Ureter (tissue), 1 donor: ENCODE measurements around the gene SLC2A2. TPM values are rescaled to one million over a fixed set of nuclear protein-coding genes. Genes with fewer than 3 reads are reported as not detected.

Source experiments
- DNase-seq: peaks from one replicate; pipeline ENCODE4 v3.0.0-alpha.2; 2020; ENCODE audit warnings: low spot score
- total RNA-seq: library from RNA; stranded (reverse); gene quantifications from one replicate; pipeline ENCODE4 v1.2.4, GENCODE V29; 2023
- donor health status: DM: yes; HTN: yes; CAD: no.

The SLC2A2 gene
- total RNA-seq: not detected

GRCh38 chr3:171026597-171027293 is at the start of gene SLC2A2:
SLC2A2 (minus strand) TSS chr3:171026720; CDS start chr3:171026670, 50 bp downstream.
- DNase-seq: no peak

- DNase-seq: no peak
These were observed 45.9 kb upstream of the SLC2A2 start for GRCh38 chr3:171072432-171072831.

DNA sequence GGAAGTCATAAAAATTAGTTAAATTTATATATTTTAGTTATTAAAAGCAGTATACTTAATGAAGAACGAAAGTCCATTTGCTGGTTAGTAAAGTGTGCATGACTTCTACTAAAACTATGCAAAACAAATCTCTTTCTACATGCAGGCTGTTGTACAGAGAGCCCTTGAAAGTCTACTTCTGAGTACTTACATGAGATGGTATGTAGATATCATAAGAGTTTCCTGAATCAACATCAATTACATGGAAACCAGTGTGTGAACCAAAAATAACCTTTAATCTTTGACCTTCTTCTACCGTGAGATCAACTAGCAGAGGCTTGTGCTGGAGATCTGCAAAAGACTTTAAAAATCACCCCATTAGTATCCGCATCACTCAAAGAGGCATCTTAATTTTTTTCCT is 42.1 kb upstream of the SLC2A2 start:
- DNase-seq: no peak

DNA sequence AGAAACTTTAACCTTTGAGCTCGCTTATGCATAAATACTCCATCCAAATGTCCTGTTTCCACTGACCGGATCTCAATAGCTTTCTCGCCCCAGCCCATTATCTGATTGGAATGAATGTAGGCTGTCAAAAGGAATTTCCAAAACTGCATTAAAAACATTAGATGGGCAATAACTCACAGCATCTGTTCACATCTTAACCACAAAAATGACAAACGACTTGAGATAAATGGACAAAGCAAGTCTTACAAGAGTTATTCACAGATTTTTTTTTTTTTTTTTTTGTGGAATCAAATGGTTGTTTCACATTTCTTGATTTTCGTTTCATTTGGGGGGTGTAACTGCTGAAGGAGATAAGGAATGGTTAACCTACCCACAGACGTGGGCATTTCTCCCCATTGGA is 39.7 kb upstream of the SLC2A2 start:
- DNase-seq: no peak

- DNase-seq: no peak
These were observed 39.2 kb upstream of the SLC2A2 start for GRCh38 chr3:171065732-171066131.

GRCh38 chr3:171064461-171064860 is 37.9 kb upstream of the SLC2A2 start:
- DNase-seq: no peak

GRCh38 chr3:171061749-171062148 is 35.2 kb upstream of the SLC2A2 start:
- DNase-seq: no peak

GRCh38 chr3:171059978-171060377 is 33.5 kb upstream of the SLC2A2 start:
- no peak for DNase-seq

GRCh38 chr3:171058873-171059603 is 32.5 kb upstream of the SLC2A2 start:
- no peak for DNase-seq

DNA sequence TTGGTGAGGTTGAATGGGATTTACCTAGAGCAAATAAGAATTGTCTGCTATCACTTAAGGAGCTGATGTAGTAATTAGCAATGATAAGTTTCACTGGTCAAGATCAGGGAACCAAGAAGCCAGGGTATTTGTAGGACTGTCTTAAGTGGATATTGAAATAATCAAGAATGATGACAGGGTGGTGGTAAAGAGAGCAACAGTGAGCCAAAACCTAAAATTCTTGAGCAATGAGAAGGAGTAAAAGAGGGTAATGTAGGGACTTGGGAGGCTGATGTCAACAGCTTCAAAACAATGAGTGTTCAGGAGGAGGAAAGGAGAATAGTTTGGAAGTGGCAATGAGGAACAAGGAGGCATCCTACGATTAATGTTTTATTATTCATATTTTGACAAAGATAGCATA is 31.5 kb upstream of the SLC2A2 start:
- no peak for DNase-seq

DNA sequence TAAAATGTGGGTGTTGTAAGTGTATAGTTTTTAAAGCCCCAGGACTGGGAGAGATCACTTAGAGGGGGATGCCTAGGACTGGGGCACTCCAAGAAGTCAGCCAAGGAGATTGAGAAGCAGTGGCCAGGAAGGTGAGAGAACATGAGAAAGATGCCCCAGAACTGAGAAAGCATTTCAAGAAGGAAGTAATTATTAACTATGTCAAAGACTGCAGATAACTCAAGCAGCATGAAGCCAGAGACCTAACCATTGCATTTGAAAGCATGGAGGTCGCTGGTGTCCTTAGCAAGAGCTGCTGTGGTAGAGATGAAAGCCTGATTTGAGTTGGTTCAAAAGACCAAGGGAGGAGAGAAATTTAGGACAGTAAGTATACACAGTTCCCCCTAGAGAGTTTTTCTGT is 30.6 kb upstream of the SLC2A2 start:
- DNase-seq: no peak

DNA sequence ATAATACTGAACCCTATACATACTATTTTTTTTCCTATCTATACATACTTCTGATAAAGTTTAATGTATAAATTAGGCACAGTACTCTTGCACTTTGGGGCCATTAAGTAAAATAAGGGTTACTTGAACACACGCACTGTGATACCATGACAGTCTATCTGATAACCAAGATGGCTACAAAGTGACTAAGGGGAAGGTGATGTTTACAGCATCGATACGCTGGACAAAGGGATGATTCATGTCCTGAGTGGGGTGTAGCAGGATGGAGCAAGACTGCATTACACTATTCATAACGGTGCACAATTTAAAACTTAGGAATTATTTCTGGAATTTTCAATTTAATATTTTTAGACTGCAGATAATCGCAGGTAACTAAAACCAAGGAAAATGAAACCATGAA is 30.0 kb upstream of the SLC2A2 start:
- DNase-seq: no peak

GRCh38 chr3:171055336-171056178 is 29.0 kb upstream of the SLC2A2 start:
- no peak for DNase-seq

- no peak for DNase-seq
These were observed 28.4 kb upstream of the SLC2A2 start for GRCh38 chr3:171054921-171055320.

DNA sequence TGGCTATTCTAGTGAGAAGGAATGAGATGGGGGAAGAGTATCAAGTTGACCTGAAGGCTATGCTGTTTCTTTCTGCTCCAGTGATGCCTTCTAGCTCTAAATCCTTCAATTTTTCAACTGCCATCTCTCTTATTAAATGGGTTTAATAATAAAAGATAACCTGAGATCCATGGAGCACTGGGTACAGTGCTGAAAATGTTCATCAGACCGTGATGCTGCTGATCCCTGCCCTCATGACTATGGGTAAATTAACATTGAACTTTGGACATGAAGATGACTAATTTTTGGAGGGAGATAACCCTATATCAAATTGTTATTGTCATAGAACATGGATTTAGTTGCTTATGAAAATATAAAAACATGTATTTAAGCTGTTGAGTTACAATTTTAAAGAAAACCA is 27.7 kb upstream of the SLC2A2 start:
- DNase-seq: no peak

DNA sequence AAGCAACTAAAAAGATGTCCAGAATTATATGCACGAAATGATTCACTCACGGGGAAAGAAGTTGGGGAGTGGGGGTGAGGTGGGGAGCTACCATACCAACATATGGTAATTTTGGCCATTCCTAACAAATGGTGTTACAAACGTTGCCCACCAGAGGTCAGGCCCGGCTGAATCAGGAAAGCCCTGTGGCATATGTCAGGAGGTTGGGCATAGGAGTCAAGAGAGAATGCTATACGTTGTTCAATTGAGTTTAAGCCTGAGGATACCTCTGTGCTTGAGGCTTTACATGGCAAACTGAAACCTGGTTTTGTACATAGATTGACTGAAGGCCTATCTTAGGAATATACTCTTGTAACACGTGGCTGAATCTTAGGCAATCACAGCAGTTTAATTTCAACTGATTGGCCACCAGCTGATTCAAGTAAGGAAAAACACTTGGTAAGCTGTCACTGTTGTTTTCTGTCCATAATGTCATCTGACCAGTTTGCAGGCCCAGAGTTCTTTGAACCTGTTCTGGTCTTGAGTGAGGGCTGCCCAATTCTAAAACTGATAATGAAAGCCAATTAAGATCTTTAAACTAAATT is 23.4 kb upstream of the SLC2A2 start:
- peak; percentile 48 for DNase-seq

DNA sequence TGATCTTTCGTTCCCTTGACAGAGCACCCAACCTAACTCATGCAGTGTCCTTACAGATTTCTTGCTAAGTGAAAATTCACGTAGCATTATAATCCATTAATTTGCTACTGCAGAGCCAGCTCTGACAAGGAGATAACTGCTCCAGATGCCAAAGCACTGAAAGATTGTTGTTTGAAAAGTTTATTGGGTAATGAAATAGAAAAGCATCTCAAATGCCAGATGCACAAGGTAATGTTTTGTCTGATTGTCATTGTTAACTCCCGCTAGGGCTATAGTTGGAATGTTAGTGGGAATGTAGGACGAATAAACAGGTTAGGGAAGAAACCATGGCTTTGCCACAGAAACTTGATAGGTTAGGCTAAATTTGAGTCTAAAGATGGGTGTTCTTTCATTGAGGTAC is 20.2 kb upstream of the SLC2A2 start:
- DNase-seq: no peak

DNA sequence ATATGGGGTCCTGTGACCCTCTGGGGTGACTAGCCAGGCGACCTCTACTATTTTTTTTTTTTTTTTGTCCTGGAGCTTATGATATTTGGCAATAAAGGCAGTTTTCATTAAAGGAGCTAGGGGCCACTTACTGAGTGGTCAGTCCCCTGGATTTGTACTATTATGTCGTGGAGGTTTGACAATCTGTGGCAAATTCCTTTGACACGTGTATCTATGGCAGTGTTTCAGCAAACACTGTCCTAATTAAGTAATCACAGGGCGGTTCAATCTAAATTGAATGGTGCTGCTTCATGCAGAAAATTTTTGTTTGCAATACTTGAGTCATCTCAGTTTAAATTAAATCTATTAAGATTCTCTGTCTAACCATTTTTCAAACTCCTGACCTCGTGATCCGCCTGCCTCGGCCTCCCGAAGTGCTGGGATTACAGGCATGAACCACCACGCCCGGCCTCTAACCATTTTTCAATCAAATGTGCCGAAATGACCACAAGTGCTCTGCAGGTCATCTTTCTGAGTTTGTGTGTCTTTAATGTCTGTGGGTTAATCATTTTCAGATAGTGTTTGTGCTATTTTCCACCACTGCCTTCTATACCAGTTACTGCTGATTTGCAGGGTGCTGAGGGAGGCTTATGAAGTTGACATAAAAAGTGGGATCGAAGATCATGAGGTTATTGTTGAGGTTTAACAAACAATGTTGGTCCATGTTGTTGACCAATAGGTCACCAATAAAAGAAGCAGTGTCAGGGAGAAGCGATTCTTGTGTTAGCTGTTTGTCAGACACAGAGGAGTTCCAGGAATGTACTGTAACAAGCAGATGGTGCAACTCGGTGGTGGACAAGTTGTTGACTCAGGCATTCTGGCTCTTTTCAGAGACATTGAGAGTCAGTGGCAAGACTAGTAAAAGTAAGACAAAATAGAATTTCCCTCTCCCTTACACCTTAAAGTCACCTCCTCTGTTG is 18.6 kb upstream of the SLC2A2 start:
- no peak for DNase-seq

- no peak for DNase-seq
These were observed 17.9 kb upstream of the SLC2A2 start for GRCh38 chr3:171044384-171044783.

DNA sequence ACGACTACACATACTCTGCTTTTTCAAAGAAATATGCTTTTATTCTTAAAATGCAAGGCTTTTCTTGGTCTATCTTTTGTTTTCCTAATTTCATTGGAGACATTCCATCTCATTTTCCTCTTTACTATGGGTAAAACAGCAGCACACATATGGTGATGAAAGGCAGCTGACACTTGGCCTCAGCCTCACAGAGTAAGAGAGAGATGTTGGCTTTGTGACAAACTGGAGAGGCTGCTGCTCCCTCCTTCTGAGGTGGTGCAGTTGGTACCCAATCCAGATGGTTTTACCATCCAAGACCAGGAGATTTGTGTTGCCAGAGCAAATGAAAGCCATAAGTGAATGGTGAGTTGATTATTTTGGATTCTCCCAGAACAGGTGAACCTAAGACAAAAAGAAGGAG is 13.2 kb upstream of the SLC2A2 start:
- no peak for DNase-seq

DNA sequence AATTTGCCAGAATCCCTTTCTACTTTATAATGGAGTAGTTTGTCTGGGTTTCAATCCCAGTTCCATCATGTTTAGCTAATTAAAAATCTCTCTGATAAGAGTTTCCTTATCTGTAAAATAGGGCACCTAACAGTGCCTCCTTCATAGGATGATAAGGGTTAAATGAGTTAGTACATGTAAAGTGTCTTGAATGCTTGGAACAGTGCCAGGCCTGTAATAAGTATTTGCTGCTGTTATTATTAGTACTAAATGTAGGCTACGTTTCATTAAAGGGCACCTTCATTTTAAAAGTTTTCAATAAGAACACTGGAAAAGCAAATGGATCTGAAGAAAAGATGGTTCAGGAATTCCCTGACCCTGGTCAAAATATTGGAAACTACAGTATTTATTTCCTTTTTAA is 11.8 kb upstream of the SLC2A2 start:
- no peak for DNase-seq
